GM21447 (cell line): ENCODE measurements around the gene DIRAS3.
"Not testable (repeated sequence)": the region's sequence is repeated elsewhere in the genome, so short reads cannot be mapped to it uniquely, and the experiment has no call there.

ENCODE experiments used
- ATAC-seq: cut with Tn5 transposase; IDR thresholded peaks from one replicate; pipeline ENCODE4 v1.9.1; 2021; ENCODE audit not compliant: unreplicated experiment

The DIRAS3 gene

GRCh38 chr1:68049941-68050878 lies at the start of gene DIRAS3:
Gene DIRAS3 (minus strand): TSS chr1:68050627. CDS start chr1:68047297, 3,330 bp downstream.
- ATAC-seq: no peak

- no peak for ATAC-seq
These were observed 43.3 kb upstream of the DIRAS3 start for GRCh38 chr1:68093737-68094136.

- no peak for ATAC-seq
These were observed 36.8 kb upstream of the DIRAS3 start for GRCh38 chr1:68087184-68087583.

- ATAC-seq: no peak
These were observed 35.3 kb upstream of the DIRAS3 start for GRCh38 chr1:68085752-68086151.

- no peak for ATAC-seq
These were observed 33.3 kb upstream of the DIRAS3 start for GRCh38 chr1:68083686-68084085.

GRCh38 chr1:68081775-68082283 lies 31.4 kb upstream of the DIRAS3 start:
- ATAC-seq: no peak

- ATAC-seq: no peak
These were observed 28.2 kb upstream of the DIRAS3 start for GRCh38 chr1:68078647-68079046.

GRCh38 chr1:68074472-68074871 lies 24.0 kb upstream of the DIRAS3 start:
- ATAC-seq: no peak

- ATAC-seq: no peak
These were observed 15.3 kb upstream of the DIRAS3 start for GRCh38 chr1:68065766-68066165.

GRCh38 chr1:68058053-68058452 lies 7.6 kb upstream of the DIRAS3 start:
- not testable (repeated sequence) for ATAC-seq

- no peak for ATAC-seq
These were observed 7.1 kb upstream of the DIRAS3 start for GRCh38 chr1:68057564-68057963.

GRCh38 chr1:68057050-68057449 lies 6.6 kb upstream of the DIRAS3 start:
- ATAC-seq: no peak

- ATAC-seq: no peak
These were observed 1.0 kb upstream of the DIRAS3 start for GRCh38 chr1:68051475-68051874.

GRCh38 chr1:68047659-68048026 lies 2.8 kb downstream of the DIRAS3 start:
- ATAC-seq: no peak

- no peak for ATAC-seq
These were observed 3.4 kb downstream of the DIRAS3 start for GRCh38 chr1:68046885-68047658.

- ATAC-seq: no peak
These were observed 4.0 kb downstream of the DIRAS3 start for GRCh38 chr1:68046423-68046822.

- no peak for ATAC-seq
These were observed 4.8 kb downstream of the DIRAS3 start for GRCh38 chr1:68045511-68046180.

GRCh38 chr1:68043443-68044090 lies 6.9 kb downstream of the DIRAS3 start:
- ATAC-seq: no peak

- no peak for ATAC-seq
These were observed 13.5 kb downstream of the DIRAS3 start for GRCh38 chr1:68036946-68037345.

GRCh38 chr1:68029444-68029843 lies 21.0 kb downstream of the DIRAS3 start:
- no peak for ATAC-seq

GRCh38 chr1:68028566-68028965 lies 21.9 kb downstream of the DIRAS3 start:
- ATAC-seq: no peak
